ENCODE data around the gene NMU. TPM values are rescaled to one million over a fixed set of nuclear protein-coding genes. Genes with fewer than 3 reads are reported as not detected.

NMU gene
- total RNA-seq (2022; extraction: Qiagen RNA extraction; ENCODE audit: low read depth), result 0.37 to 1.1 TPM (median 0.82 TPM) in 5 replicates

GRCh38 chr4:55635741-55636655 is at the start of gene NMU:
Gene NMU (minus strand): TSS chr4:55636298. CDS start chr4:55636192, 106 bp downstream.

GRCh38 chr4:55592014-55592413 is 44.1 kb downstream of the NMU start, which contains the start of gene PDCL2:
Gene PDCL2 (minus strand): TSS chr4:55592245. CDS start chr4:55592109, 136 bp downstream.

GRCh38 chr4:55546756-55547465 is 89.2 kb downstream of the NMU start, which contains the start of gene CLOCK:
Gene CLOCK (minus strand): TSS chr4:55546909. CDS start chr4:55482785, 64,124 bp downstream.

Other genes starting within 250 kb of the NMU start
- gene TMEM165, start 240.3 kb downstream of the NMU start, total RNA-seq (2022; extraction: Qiagen RNA extraction; ENCODE audit: low read depth), result 47.3 to 65.8 TPM (median 57.8 TPM) in 5 replicates
- 2.9 to 6.1 TPM (median 4.8 TPM) in 5 replicates for gene CLOCK, start 89.4 kb downstream of the NMU start, total RNA-seq (2022; extraction: Qiagen RNA extraction; ENCODE audit: low read depth)
- not detected in 5 replicates for gene PDCL2, start 44.1 kb downstream of the NMU start, total RNA-seq (2022; extraction: Qiagen RNA extraction; ENCODE audit: low read depth)
- not detected in 5 replicates for gene EXOC1L, start 183.5 kb upstream of the NMU start, total RNA-seq (2022; extraction: Qiagen RNA extraction; ENCODE audit: low read depth)
- 10.5 to 15.2 TPM (median 14.4 TPM) in 5 replicates for gene EXOC1, start 217.3 kb upstream of the NMU start, total RNA-seq (2022; extraction: Qiagen RNA extraction; ENCODE audit: low read depth)

Data from A549 treated with GW870086 at 1 μM for 4 hours (cell line).